ENCODE data around the gene CAMP. TPM values are rescaled to one million over a fixed set of nuclear protein-coding genes. Genes with fewer than 3 reads are reported as not detected.

The CAMP gene
- not detected for total RNA-seq
- not detected for polyA plus RNA-seq (2013, experiment 1 of 2)
- 0.07 TPM for polyA plus RNA-seq (2013, experiment 2 of 2)
- total RNA-seq: 0 to 0.36 (median 0) reads per million in 172 experiments

GRCh38 chr3:48222616-48223513, at the start of gene CAMP:
Gene CAMP (plus strand): TSS chr3:48223495. CDS start chr3:48223512, 17 bp downstream.
- no peak within 1 kb of the TSS for H3K4me3 Mint-ChIP-seq
- DNase-seq (peak in 3 of 14 experiments; percentile 33 to 69 (median 58)), ATAC-seq (ENCODE audit: poor library complexity) (no peak)
- intact Hi-C loops (cut with DNase I, micrococcal nuclease): no loop called here
- Histone ChIP-seq H3K27ac (ENCODE audit: low read depth in 1 of 2, low read length in 2 of 2) (no peak within 1 kb of the TSS), H3K27me3 (ENCODE audit: control insufficient read depth in 1 of 2, insufficient read depth in 2 of 2, low read length in 2 of 2) (no peaks in the 10 kb centered on the region), H3K4me3 (ENCODE audit: low read length) (no peak within 1 kb of the TSS), H3K36me3 (ENCODE audit: insufficient read depth, low read length) (no peaks in the 10 kb centered on the region), H3K9me3 (ENCODE audit: control insufficient read depth in 1 of 2, insufficient read depth in 1 of 2, low read length in 2 of 2) (no peaks in the 10 kb centered on the region), H3K4me1 (ENCODE audit: insufficient read depth, low read length) (no peaks in the 10 kb centered on the region)
- ChIA-PET CTCF (no interaction called here), POLR2A (no interaction called here)
- H3K27ac Mint-ChIP-seq: no peak within 1 kb of the TSS
- peaks cover 6% of the 10 kb centered on the region for H3K4me1 Mint-ChIP-seq (ENCODE audit: low read depth)
- peaks cover 7% of the 10 kb centered on the region for H3K27me3 Mint-ChIP-seq
- TF ChIP-seq CTCF (IDR thresholded peaks at IDR 0.05): no peak
- H3K36me3 Mint-ChIP-seq (ENCODE audit: low read depth): no peaks in the 10 kb centered on the region
- no peaks in the 10 kb centered on the region for H3K9me3 Mint-ChIP-seq

- H3K4me1 Mint-ChIP-seq (ENCODE audit: low read depth): no peaks in the 10 kb centered on the region
- CTCF ChIA-PET: no interaction called here
- no peaks in the 10 kb centered on the region for H3K4me1 ChIP-seq (ENCODE audit: insufficient read depth, low read length)
- peaks cover 4% of the 10 kb centered on the region for H3K27me3 Mint-ChIP-seq
- DNase-seq: no peak
- POLR2A ChIA-PET: no interaction called here
- no peaks in the 10 kb centered on the region for H3K27me3 ChIP-seq (ENCODE audit: control insufficient read depth in 1 of 2, insufficient read depth in 2 of 2, low read length in 2 of 2)
- H3K27ac ChIP-seq (ENCODE audit: low read depth in 1 of 2, low read length in 2 of 2): no peak overlapping the region
- TF ChIP-seq CTCF (IDR thresholded peaks at IDR 0.05): no peak
- no peak overlapping the region for H3K27ac Mint-ChIP-seq
- H3K4me3 ChIP-seq (ENCODE audit: low read length): no peak overlapping the region
- no peaks in the 10 kb centered on the region for H3K9me3 Mint-ChIP-seq
- H3K36me3 Mint-ChIP-seq (ENCODE audit: low read depth): no peaks in the 10 kb centered on the region
- no peaks in the 10 kb centered on the region for H3K9me3 ChIP-seq (ENCODE audit: control insufficient read depth in 1 of 2, insufficient read depth in 1 of 2, low read length in 2 of 2)
- no peak for ATAC-seq (ENCODE audit: poor library complexity)
- no peaks in the 10 kb centered on the region for H3K36me3 ChIP-seq (ENCODE audit: insufficient read depth, low read length)
- H3K4me3 Mint-ChIP-seq: no peak overlapping the region
- intact Hi-C loops (cut with DNase I, micrococcal nuclease): no loop called here
These were observed 45.2 kb upstream of the CAMP start for GRCh38 chr3:48178072-48178471.

- Mint-ChIP-seq H3K4me1 (ENCODE audit: low read depth) (no peaks in the 10 kb centered on the region), H3K27me3 (peaks cover 13% of the 10 kb centered on the region), H3K9me3 (no peaks in the 10 kb centered on the region), H3K36me3 (ENCODE audit: low read depth) (no peaks in the 10 kb centered on the region), H3K4me3 (no peak overlapping the region), H3K27ac (no peak overlapping the region)
- CTCF ChIA-PET: no interaction called here
- Histone ChIP-seq H3K27ac (ENCODE audit: low read depth in 1 of 2, low read length in 2 of 2) (no peak overlapping the region), H3K27me3 (ENCODE audit: control insufficient read depth in 1 of 2, insufficient read depth in 2 of 2, low read length in 2 of 2) (no peaks in the 10 kb centered on the region), H3K4me3 (ENCODE audit: low read length) (no peak overlapping the region), H3K4me1 (ENCODE audit: insufficient read depth, low read length) (no peaks in the 10 kb centered on the region), H3K9me3 (ENCODE audit: control insufficient read depth in 1 of 2, insufficient read depth in 1 of 2, low read length in 2 of 2) (no peaks in the 10 kb centered on the region), H3K36me3 (ENCODE audit: insufficient read depth, low read length) (no peaks in the 10 kb centered on the region)
- DNase-seq: no peak
- no peak for ATAC-seq (ENCODE audit: poor library complexity)
- no peak for TF ChIP-seq CTCF (IDR thresholded peaks at IDR 0.05)
- intact Hi-C loops (cut with DNase I, micrococcal nuclease): loop anchor here in 1 of 2 experiments (10.0 kb wide), 1 partner anchor 65 kb away; the partner anchor contains the start of gene ZNF589
- POLR2A ChIA-PET: no interaction called here
These were observed 43.3 kb upstream of the CAMP start for GRCh38 chr3:48180021-48180420.
